ENCODE measurements around the gene SUFU.

- TF ChIP-seq POLR2A (IDR thresholded peaks at IDR 0.05; ENCODE audit: control extremely low read depth in 1 of 2, low read depth in 2 of 2, low read length in 2 of 2) (no peak), CTCF (IDR thresholded peaks at IDR 0.05; ENCODE audit: control extremely low read depth in 1 of 3, insufficient read depth in 1 of 3, low read depth in 1 of 3, low read length in 3 of 3) (no peak), CREB1 (IDR thresholded peaks at IDR 0.05) (no peak), CHD1 (IDR thresholded peaks at IDR 0.05; ENCODE audit: low read depth, low read length) (no peak), FOSL1 (IDR thresholded peaks at IDR 0.05; ENCODE audit: insufficient read depth, low read depth, low read length) (no peak), ATF2 (IDR thresholded peaks at IDR 0.05; ENCODE audit: low read length) (no peak), RAD21 (IDR thresholded peaks at IDR 0.05 in 1 of 2, conservative IDR thresholded peaks at IDR 0.05 in 1 of 2; ENCODE audit: low read depth in 2 of 2, low read length in 2 of 2) (no peak), TAF7 (optimal IDR thresholded peaks at IDR 0.05; ENCODE audit: borderline replicate concordance, low read depth, low read length) (no peak), NRF1 (IDR thresholded peaks at IDR 0.05; ENCODE audit: low read depth, low read length) (no peak)
These were observed 4.7 kb downstream of the SUFU start for GRCh38 chr10:102508506-102508905.

All from H1 (cell line).